PFSK-1 (cell line): ENCODE results near the gene EXD2.

Experiments
- FOXP2 ChIP-seq: optimal IDR thresholded peaks from 2 replicates; pipeline ENCODE3; 2011; ENCODE audit warnings: borderline replicate concordance, control low read depth, inconsistent platforms; ENCODE audit not compliant: insufficient read depth; ENCODE audit errors: extremely low read length, extremely low read depth
- POLR2AphosphoS5 ChIP-seq: IDR thresholded peaks from 2 replicates; pipeline ENCODE4 v1.6.1; 2012; ENCODE audit warnings: low read depth, mild to moderate bottlenecking, control low read depth, low read length, moderate library complexity
- SIN3A ChIP-seq: IDR thresholded peaks from 2 replicates; pipeline ENCODE4 v1.6.1; 2012; ENCODE audit warnings: mild to moderate bottlenecking, low read length, moderate library complexity, borderline replicate concordance; ENCODE audit not compliant: insufficient read depth
- TAF1 ChIP-seq: IDR thresholded peaks from 2 replicates; pipeline ENCODE4 v1.6.1; 2012; ENCODE audit warnings: low read length, control low read depth, borderline replicate concordance; ENCODE audit not compliant: insufficient read depth
- TF ChIP-seq, protein P1 (sequence below), 2 experiments: IDR thresholded peaks; 2 replicates each; pipeline versions ENCODE4 v1.6.1 to v1.8.0; 2011 to 2012; ENCODE audit warnings: low read depth in 2 of 2, low read length in 2 of 2, control low read depth in 1 of 2, inconsistent platforms in 1 of 2, mild to moderate bottlenecking in 1 of 2, moderate library complexity in 1 of 2; ENCODE audit not compliant: insufficient read depth in 1 of 2

EXD2 gene

DNA sequence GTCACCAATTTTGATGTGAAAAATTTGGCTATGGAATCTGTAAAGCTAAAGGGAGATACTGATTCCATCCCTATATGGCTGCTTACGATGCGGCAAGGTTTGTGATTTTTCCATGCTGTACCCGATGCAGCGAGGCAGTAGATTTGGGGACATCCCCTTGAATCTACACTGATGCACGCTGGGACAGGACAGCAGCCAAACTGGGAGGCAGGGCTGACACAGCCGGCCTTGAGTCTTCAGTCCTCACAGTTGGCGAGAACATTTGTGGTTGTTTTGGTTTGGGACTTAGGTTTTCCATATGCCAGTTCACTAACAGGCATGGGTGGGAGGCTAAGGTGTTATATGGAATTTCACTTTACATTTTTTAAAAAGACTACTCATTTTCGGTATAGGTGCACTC is 72.5 kb downstream of the EXD2 start:
- TF ChIP-seq, protein P1, sequence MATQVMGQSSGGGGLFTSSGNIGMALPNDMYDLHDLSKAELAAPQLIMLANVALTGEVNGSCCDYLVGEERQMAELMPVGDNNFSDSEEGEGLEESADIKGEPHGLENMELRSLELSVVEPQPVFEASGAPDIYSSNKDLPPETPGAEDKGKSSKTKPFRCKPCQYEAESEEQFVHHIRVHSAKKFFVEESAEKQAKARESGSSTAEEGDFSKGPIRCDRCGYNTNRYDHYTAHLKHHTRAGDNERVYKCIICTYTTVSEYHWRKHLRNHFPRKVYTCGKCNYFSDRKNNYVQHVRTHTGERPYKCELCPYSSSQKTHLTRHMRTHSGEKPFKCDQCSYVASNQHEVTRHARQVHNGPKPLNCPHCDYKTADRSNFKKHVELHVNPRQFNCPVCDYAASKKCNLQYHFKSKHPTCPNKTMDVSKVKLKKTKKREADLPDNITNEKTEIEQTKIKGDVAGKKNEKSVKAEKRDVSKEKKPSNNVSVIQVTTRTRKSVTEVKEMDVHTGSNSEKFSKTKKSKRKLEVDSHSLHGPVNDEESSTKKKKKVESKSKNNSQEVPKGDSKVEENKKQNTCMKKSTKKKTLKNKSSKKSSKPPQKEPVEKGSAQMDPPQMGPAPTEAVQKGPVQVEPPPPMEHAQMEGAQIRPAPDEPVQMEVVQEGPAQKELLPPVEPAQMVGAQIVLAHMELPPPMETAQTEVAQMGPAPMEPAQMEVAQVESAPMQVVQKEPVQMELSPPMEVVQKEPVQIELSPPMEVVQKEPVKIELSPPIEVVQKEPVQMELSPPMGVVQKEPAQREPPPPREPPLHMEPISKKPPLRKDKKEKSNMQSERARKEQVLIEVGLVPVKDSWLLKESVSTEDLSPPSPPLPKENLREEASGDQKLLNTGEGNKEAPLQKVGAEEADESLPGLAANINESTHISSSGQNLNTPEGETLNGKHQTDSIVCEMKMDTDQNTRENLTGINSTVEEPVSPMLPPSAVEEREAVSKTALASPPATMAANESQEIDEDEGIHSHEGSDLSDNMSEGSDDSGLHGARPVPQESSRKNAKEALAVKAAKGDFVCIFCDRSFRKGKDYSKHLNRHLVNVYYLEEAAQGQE (IDR thresholded peaks at IDR 0.05; ENCODE audit: insufficient read depth in 1 of 2, low read depth in 2 of 2, low read length in 2 of 2), result no peak
- TF ChIP-seq POLR2AphosphoS5 (no peak), TAF1 (no peak), FOXP2 (no peak), SIN3A (no peak)

DNA sequence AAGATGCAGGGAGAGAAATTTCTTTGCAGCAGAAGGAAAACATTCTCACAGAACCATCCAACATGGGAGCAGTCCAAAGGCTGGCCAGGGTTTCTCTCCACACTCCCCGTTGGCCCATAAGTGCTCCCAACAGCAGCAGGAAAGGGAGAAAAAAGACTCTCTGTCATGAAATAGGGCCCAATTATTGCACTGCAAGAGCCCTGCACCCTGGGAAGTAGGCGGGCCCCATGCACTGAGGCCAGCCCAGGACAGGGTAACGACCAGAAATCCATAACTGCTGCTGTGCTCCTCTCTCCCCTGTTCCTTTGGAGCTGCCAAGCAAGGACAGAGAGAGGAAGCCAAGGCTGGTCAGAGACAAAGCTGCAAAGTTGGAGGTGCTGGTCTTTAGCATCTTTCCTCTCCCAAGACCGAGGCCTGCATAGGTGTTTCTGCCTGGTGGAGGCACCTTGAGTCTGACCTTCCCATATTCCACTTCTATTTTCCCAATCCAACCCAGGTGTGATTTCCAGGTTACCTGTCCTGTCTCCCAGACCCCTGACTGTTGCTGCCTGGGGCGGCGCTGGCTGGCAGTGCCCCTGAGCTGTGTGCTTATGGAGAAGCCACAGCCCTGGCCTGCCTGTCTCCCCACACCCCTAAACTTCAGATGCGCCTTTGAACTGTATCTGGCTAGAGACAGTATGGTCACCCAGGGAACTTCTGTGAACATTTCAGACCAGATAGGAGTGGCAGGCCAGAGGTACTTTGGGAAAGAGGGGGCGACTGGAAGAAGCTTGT is 75.5 kb downstream of the EXD2 start:
- TF ChIP-seq SIN3A (no peak), FOXP2 (no peak), POLR2AphosphoS5 (no peak), TAF1 (no peak)
- TF ChIP-seq, protein P1 (IDR thresholded peaks at IDR 0.05; ENCODE audit: insufficient read depth in 1 of 2, low read depth in 2 of 2, low read length in 2 of 2), result no peak

DNA sequence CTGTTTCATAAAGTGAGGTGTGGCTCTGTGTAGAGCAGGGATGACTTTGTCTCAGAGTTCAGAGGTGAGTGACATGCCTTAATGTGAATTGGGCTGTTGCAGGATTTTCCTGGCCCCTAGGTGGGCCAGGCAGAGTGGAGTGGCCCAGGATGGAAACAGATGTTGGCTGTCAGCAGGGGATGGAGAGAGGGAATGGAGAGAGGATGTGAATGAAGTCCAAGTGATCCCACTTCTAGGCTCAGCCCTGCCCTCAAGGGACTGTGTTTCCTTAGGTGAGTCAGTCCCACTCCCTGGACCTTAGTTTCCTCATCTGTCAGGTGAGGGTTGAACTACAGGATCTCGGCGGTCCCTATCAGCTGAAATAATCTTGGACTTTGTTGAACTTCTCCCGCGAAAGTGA is 76.2 kb downstream of the EXD2 start:
- no peak for TF ChIP-seq TAF1
- no peak for TF ChIP-seq POLR2AphosphoS5
- no peak for TF ChIP-seq FOXP2
- TF ChIP-seq SIN3A, result no peak
- TF ChIP-seq, protein P1 (IDR thresholded peaks at IDR 0.05; ENCODE audit: insufficient read depth in 1 of 2, low read depth in 2 of 2, low read length in 2 of 2), result no peak

DNA sequence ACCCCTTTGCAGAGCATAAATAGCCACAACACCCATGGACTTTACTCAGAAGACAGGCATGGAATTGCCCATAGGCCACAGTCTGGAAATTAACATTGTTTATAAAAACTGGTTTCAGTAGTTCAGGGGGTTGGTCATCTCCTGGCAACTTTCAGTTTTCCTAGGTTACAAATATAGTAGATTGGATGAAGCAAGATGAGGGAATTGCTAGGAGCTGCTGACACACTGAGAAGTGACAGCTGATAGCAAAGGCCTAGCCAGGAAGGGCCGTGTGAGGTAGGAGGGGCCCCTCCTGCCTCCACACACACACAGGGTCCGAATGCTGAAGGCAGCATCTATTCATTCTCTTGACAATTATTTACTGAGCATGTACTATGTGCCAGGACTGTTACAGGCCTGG is 76.9 kb downstream of the EXD2 start:
- TF ChIP-seq, protein P1 (IDR thresholded peaks at IDR 0.05; ENCODE audit: insufficient read depth in 1 of 2, low read depth in 2 of 2, low read length in 2 of 2), result no peak
- TF ChIP-seq TAF1 (no peak), SIN3A (no peak), POLR2AphosphoS5 (no peak), FOXP2 (no peak)
